ENCODE results near the gene FRMPD2.
"Not testable (repeated sequence)": the region's sequence is repeated elsewhere in the genome, so short reads cannot be mapped to it uniquely, and the experiment has no call there.

FRMPD2 gene

DNA sequence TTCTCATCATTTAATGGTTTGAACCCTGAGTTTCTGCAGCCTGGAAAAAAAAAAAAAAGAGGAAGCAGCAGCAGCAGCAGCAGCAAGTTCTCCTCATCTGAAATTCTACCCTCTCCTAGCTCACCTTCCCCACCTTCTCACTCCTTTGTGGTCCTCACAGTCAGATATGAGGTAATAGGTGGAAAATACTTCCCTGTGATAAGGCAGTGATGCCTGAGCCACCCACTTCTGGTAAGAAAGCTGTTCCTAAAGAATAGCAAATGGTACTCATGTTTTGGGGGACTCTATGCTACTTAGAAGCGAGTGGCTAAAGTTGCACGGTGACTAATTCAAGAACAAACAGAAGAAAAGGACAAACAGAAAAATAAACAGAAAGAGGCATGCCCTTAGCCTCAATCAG is 148.2 kb downstream of the FRMPD2 start:
- not testable (repeated sequence) for DNase-seq (ENCODE audit: low read depth)

DNA sequence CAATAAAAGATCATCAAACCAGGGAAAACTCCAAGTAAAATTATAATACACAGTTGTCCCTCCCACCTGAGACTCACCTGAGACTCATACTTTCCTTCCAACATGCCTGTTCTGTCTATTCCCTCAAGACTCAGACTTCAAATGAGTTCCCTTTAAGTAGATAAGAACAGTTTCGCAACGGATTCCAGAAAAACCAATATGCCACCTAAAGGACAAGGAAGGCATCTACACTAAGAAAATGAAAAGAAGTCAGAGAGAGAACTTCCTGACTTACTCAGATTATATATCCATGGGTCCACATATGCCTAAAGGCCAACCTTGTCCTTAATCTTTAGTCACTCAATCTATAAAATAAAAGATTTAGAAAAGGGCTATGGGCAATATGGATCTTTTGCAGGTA is 148.9 kb downstream of the FRMPD2 start:
- DNase-seq (ENCODE audit: low read depth) = not testable (repeated sequence)

DNA sequence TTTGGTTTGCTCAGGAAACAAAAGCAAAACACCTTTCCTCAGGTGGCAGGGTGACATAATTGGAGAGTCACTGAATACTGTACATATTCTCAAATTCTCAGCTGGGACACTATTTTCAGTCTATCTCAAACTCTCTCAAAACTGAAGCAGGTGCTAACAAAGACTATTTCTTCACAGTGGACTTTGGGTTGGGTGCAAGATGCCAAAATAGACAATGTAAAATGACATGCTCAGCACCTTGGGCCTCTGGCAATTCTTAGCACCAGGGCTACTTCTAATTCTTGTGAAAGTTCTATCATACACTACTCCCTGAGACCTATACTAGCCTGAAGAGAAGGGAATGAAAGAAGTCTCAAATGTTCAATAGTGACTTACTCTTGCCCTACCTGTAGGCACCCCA is 151.9 kb downstream of the FRMPD2 start:
- not testable (repeated sequence) for DNase-seq (ENCODE audit: low read depth)

DNA sequence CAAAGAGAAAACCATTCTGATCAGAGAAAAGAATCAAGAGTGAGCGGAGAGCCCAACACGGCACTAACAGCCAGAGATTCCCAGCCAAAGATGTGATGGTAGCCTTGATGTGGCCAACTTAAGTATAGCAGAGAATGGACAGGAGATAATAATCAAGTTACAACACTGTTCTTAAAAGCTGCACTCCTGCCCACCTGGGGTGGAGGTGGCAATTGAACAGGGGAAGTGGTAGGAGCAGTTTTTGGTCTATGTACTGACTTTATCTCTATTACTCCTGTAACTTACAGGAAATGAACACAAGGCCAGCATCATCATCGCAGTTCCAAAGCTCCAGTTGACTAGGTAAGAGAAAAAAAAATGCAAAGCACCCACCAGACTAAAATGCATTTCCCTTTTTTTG is 164.2 kb downstream of the FRMPD2 start:
- DNase-seq (ENCODE audit: low read depth) = not testable (repeated sequence)

Measured in GM04503 (cell line).